ENCODE results near the gene TSPAN9.

DNA sequence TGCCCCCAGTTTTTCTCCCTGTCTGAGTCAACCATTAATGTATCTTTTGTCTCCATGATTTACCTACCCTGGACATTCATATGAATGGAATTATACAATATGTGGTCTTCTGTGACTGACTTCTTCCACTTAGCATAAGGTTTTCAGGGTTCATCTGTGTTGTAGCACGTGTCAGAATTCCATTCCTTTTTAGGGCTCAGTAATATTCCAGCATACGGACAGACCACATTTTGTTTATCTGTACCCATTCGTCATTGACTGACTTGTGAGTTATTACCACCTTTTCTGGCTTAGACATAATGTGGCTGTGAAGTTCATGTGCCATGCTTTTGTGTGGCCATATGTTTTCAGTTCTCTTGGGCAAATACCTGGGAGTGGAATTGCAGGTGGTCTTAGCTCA is 37.9 kb downstream of the TSPAN9 start:
- TF ChIP-seq JUND (IDR thresholded peaks at IDR 0.05; ENCODE audit: low read depth, low read length): no peak
- no peak for TF ChIP-seq YY1 (IDR thresholded peaks at IDR 0.05; ENCODE audit: low read depth, low read length)
- TF ChIP-seq POLR2A (IDR thresholded peaks at IDR 0.05; ENCODE audit: low read depth, low read length): no peak
- TF ChIP-seq NBN (IDR thresholded peaks at IDR 0.05): no peak
- TF ChIP-seq, protein P1, sequence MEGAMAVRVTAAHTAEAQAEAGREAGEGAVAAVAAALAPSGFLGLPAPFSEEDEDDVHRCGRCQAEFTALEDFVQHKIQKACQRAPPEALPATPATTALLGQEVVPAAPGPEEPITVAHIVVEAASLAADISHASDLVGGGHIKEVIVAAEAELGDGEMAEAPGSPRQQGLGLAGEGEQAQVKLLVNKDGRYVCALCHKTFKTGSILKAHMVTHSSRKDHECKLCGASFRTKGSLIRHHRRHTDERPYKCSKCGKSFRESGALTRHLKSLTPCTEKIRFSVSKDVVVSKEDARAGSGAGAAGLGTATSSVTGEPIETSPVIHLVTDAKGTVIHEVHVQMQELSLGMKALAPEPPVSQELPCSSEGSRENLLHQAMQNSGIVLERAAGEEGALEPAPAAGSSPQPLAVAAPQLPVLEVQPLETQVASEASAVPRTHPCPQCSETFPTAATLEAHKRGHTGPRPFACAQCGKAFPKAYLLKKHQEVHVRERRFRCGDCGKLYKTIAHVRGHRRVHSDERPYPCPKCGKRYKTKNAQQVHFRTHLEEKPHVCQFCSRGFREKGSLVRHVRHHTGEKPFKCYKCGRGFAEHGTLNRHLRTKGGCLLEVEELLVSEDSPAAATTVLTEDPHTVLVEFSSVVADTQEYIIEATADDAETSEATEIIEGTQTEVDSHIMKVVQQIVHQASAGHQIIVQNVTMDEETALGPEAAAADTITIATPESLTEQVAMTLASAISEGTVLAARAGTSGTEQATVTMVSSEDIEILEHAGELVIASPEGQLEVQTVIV (IDR thresholded peaks at IDR 0.05; ENCODE audit: borderline replicate concordance, partially characterized antibody): no peak
- TF ChIP-seq EGR1 (IDR thresholded peaks at IDR 0.05; ENCODE audit: borderline replicate concordance in 1 of 2, low read depth in 2 of 2, low read length in 2 of 2): no peak
- TF ChIP-seq, protein P2, sequence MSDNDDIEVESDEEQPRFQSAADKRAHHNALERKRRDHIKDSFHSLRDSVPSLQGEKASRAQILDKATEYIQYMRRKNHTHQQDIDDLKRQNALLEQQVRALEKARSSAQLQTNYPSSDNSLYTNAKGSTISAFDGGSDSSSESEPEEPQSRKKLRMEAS (IDR thresholded peaks at IDR 0.05; ENCODE audit: low read depth, low read length): no peak
- TF ChIP-seq, protein P3, sequence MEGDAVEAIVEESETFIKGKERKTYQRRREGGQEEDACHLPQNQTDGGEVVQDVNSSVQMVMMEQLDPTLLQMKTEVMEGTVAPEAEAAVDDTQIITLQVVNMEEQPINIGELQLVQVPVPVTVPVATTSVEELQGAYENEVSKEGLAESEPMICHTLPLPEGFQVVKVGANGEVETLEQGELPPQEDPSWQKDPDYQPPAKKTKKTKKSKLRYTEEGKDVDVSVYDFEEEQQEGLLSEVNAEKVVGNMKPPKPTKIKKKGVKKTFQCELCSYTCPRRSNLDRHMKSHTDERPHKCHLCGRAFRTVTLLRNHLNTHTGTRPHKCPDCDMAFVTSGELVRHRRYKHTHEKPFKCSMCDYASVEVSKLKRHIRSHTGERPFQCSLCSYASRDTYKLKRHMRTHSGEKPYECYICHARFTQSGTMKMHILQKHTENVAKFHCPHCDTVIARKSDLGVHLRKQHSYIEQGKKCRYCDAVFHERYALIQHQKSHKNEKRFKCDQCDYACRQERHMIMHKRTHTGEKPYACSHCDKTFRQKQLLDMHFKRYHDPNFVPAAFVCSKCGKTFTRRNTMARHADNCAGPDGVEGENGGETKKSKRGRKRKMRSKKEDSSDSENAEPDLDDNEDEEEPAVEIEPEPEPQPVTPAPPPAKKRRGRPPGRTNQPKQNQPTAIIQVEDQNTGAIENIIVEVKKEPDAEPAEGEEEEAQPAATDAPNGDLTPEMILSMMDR (IDR thresholded peaks at IDR 0.05 in 2 of 3, conservative IDR thresholded peaks at IDR 0.05 in 1 of 3; ENCODE audit: control insufficient read depth in 2 of 3, extremely low read depth in 1 of 3, insufficient read depth in 1 of 3, low read depth in 3 of 3, low read length in 3 of 3): no peak
- no peak for TF ChIP-seq NR2C1 (IDR thresholded peaks at IDR 0.05)
- TF ChIP-seq POLR2AphosphoS5 (IDR thresholded peaks at IDR 0.05; ENCODE audit: low read length): no peak
- no peak for TF ChIP-seq SMC3 (IDR thresholded peaks at IDR 0.05; ENCODE audit: borderline replicate concordance, low read length)
- TF ChIP-seq EZH2 (IDR thresholded peaks at IDR 0.05; ENCODE audit: borderline replicate concordance, control insufficient read depth, low read depth, low read length): no peak
- TF ChIP-seq RFX5 (IDR thresholded peaks at IDR 0.05; ENCODE audit: low read depth, low read length): no peak
- no peak for TF ChIP-seq MTA2 (IDR thresholded peaks at IDR 0.05; ENCODE audit: low read depth)
